Astrocyte of the hippocampus (primary cell): ENCODE data around the gene RASAL2.

Experiments
- DNase-seq: peaks from one replicate; pipeline ENCODE4 v3.0.0; 2011; ENCODE audit warnings: low read depth, low spot score

Gene RASAL2

DNA sequence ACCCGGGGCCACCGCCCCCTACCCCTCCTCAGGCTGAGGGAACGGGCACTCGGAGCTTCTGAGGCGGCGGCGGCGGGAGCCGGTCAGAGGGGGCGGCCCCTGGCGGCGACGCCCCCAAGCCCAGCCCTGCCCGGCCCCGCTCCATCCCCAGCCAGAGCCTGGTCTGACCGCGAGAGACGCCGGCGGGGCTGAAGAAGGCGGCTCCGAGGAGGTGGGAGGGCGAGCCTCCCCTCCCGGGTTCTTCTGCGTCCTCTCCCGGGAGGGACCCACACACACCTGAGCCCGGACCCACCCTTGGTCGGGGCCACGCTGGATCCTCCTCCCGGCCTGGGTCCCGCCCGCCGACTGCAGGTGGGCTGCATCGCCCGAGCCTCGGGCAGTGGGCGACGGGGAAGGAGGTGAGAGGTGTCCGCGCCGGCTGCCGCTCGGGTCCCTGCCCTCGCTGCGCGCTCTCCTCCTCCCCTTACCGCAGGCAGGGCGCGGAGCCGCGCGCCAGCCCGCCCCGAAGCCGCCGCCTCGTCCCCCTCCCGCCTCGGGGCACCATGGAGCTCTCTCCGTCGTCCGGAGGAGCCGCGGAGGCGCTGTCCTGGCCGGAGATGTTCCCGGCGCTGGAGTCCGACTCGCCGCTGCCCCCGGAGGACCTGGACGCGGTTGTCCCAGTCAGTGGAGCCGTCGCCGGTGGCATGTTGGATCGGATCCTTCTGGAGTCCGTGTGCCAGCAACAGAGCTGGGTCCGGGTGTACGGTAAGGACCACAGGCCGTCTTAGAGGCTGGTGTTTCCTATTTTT is at the start of gene RASAL2:
TSS of gene RASAL2 (plus strand) at position 154 of the 788 bp plus-strand sequence. CDS start at position 543, 389 bp downstream.
- DNase-seq, result peak; percentile 90

DNA sequence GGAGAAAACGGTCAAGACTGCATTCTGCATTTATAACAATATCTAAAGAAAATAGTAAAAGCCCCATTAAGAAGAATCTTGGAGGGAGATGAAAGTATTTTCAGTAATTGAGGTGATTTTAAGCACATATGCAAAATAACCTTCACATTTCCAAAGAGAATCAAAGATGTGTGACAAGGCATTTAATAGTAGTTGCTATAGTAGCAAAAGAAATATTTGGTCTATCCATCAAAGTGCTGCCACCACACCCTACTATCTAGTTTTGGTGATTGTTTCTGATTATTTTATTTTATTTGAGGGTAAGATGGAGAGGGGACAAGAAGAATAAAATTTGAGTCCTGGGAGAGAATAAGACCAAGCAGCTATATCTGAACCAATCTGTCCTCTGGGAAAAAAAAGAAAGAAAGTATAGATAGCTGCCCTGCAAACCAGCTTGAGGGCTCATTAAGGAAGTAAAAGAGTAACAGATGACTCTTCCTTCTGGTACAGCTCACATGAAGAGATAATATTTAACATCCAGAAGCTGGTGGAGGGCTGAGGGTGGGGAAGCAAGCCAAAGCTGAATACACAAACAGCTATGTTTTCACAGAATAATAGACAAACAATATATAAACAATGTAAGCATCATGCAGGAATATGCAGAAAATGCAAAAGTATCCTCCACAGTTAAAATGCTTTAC is 47.2 kb upstream of the RASAL2 start:
- no peak for DNase-seq

DNA sequence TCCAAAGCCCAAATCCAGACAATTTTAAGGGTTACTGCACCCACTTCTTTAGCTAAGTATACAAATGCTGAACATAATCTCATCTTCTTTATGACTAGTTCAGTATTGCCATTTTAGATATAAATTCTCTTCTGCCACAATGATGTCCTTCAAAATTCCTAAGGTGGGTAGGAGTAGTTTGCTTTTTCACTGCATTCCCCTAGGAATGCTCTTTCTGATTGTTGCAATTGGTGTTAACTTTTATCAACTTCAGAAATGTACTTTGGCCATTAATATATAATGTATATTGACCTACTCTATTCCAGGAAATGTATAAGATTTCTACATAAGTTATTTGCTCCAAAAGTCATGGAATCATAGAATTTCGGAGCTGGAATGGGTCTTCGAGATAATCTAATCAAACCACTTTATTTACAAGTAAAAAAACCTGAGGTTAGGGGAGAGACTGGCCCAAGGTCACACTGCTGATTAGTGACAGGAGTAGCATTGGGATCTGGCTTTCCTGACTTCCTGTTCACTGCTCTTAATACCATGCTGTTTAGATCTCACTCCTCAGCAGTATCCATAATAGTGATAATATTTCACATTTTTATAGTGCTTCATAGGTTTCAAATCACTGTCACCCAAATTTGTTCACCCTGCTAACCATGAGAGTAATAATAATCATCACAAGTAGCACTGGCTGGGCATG is 46.4 kb upstream of the RASAL2 start:
- no peak for DNase-seq

DNA sequence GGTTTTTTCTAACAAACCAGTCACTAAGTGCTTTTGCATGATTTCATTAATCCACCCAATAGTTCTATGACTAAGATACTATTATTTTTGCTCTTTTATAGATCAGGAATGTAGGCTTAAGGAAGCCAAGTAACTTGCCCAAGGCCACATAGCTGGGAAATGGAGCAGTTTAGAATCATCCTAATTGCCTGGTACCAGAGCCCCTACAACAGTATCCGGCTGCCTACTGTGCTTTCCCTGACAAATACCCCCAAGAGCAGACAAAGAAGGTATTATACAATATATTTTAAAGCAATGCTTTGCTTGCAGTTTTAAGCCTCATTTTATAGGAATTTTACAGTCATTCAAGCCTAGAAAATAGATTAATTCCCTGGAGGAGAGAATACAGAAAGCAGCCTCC is 45.5 kb upstream of the RASAL2 start:
- no peak for DNase-seq

DNA sequence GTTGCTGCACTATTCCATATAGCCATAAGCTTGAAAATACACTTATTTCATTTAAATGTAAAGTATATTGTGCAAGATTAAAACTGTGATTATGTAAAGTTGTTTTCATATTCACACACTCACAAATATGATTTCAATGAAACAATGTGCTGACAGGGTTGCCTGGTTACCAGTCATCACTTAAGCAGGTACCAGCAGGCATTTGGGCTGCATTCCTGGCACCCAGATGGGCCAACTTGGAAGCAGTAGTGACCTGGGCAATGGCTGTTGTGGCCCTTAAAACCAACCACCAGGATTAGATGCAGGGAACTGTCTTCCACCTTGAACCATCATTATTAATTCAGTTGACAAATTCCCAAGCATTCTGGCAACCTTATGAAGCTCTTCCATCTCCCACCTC is 45.0 kb upstream of the RASAL2 start:
- no peak for DNase-seq

DNA sequence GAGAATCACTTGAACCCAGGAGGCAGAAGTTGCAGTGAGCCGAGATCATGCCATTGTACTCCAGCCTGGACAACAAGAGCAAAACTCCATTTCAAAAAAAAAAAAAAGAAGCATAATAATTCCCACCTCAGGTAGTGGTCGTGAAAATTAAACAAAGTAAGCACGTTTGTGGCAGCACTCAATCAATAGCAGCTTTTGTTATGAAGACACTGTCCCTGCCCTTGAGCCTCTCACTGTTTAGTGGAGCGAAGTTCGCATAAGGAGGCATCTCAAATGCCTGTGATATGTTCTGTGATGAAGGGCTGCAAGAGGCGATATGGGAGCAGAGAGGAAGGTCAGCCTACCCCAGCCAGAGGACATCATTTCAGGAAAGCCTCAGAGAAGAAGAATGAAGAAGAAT is 43.8 kb upstream of the RASAL2 start:
- no peak for DNase-seq

DNA sequence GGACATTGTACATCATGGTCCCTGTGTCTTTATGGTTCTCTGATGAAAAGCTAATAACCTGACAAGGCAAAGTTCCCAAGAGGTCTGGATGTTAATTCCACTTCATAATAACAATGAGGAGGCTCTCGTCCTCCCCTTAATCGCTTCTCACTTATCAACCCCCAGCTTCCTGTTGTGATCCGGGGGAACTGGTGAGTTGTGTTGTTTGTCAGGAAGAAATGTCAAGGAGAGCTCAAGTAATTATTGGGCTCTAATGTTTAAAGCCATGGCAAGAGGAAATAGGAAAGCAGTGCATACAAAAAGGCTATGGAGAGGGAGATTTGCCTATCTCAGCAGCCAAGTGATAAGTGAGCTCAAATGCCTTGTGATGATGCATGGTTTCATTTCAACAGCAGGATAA is 42.8 kb upstream of the RASAL2 start:
- no peak for DNase-seq

DNA sequence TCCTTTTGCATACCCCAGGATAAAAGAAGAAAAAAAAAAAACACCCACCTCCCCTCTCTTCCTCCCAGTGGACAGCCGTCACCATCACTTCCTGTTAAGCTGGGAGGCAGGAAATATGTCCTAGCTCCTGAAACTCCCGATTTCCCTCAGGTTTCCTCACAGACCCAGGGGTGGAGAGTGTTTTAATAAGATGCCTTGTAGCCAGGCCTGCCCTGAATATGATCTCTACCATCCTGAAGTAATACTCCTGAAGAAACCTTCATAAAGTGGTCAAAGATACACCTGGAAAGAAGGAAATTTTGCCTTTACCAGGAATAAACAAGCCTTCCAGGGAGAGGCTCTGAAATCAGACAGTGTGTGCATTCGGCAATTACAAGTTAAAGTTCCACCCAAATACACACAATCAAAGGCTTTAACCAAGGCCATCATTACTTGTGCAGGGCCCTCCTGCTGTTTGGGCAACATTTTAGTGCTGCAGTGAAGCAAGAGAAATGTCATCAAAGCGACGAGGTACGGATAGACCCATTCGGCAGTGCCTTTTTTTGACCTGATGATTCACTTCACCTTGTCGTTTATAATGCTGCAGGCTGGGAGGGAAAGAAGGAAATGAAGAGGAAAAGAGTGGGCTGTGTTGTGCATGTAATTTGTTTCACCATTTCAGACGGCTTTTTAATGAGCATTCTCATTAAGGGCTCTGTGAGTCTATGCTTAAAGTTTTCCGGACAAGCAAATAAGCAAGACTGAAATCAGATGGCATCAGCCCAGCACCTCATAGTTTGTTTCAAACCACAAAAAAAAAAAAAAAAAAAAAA is 41.0 kb upstream of the RASAL2 start:
- DNase-seq, result peak; percentile 74

DNA sequence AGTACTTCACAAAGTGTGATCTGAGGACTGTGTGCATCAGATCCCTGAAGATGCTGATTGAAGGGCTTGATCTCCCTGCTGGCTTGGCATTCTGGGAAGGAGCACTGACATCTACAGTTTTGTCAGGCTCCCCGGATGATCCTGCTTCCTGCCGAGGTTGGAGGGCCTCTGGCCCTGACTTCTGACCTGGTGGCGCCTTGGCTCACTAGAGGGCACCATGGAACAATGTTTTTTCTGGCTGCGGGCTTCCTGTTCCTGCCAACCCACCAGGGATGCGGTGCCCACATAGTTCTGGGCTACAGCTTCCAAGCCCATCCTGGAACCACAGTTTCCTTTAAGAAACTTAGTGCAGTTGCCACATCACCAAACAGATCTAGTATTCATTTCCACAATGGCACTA is 38.8 kb upstream of the RASAL2 start:
- peak; percentile 38 for DNase-seq

DNA sequence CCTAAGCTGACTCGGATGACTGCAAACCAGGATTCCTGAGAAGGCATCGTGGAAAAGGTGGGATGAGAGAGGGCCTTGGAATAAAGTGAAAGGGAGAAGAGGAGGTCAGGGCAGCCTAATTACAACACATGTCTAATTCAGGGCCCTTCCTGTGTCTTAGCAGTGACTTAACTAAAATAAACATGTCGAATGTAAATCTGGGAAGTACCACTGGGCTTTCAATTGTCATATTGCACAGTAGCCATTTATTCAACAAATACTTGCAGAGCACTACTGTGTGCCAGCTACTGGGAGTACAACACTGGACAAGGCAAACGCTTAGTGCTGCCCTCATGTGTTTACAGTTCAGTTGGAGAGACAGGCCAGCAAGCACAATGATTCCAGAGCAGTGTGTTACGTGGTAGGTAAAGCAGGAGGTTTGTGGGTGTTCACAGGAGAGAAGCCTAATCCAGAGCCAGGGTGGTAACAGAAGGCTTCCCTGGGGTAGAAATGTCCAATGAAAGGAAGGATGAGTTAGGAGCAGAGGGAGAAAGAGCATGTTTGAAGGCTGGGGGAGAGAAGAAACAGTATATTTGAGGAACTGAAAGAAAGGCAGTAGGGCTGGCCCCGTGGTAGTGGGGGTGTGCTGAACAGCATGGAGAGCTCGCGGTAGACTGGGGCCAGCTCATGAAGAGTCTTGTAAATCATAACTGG is 38.0 kb upstream of the RASAL2 start:
- DNase-seq, result no peak

DNA sequence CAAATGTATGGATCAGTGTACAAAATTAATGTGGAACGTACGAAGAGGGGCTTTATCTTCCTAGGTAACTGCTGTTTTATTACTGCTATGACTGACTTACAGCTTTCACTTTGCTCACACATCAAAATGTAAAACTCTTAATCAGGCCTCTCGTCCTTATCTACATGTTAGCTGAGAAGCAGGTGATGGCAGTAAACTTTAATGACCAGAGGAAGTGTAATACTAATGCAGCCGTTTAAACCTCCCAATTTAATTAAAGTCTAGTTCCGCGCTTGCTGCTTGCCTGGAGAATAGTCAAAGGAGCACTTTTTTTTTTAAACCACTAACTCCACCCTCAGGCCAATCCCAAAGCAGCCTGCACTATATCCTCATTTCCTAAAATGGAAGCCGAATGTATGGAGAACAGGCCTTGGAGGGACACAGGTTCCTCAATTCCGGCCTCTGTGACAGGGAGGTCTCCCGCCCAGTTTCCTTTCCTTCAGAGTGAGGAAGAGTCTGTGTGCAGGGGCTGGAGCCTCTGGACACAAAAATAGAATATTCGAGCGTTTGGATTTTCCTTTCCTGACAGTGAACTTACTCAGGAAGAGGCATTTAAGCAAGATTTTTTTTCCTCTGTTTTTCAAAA is 36.7 kb upstream of the RASAL2 start:
- no peak for DNase-seq

DNA sequence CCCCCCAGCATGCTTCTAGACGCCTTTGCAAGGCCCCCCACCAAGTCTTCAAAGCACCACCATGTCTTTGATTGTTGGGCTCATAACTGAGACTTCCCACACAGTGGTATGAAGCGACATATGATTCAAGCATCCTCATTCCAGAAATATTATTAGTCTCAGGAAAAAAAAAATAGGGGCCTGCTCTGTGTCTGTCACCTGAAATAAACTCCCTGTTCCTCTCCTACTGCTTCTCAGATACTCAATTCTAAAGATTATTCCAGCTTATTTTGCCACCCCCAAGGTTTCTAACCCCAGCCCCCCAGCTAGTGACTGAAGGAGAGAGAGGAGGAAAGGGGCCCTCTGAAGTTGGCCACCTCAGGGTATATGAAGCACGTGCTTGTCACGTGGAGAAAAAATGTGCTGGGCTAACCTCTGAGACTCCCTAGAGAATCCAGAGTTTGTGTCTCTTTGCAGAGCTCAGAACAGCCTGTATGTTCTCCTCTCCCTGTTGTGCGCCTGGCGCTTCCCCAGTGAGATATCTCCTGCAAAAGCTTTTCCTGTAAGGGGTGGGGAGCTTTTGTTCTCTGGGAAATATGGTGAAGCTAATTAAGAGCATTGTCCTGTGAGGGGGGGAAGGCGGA is 35.9 kb upstream of the RASAL2 start:
- DNase-seq, result peak; percentile 45

DNA sequence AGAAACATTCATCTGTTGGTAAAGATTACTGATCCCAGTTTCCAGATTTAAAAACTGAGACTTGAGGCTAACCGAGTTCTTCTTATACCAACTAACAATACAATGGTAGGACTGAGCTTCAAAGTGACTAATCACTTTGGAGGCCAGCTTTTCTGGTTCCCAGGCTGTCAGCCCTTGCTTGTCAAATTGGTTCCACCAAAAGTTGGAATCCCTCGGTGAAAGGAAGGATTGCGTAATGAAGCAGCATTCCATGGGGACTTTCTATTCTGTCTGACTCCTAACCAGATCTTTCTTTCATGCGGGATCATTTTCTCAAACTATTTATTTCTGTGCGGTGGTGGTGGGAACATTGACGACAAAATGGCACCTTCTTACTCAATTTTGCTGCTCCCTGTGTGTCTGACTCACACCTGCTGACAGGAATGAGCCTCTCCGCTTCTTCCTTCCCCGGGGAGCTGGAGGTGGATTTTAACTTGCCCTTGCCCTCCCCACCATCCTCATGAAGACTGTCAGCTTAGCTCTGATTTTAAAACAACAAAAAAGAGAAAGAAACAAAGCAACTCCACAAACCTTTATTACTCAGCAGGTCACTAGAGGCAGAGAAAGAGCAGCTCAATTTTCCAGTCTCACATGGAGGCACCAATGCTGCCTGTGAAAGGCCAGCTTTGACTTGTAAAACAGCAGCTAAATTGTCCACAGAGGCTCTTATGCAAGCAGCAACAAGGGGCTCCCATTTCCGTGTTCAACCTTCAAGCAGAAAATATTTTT is 32.9 kb upstream of the RASAL2 start:
- peak; percentile 91 for DNase-seq

DNA sequence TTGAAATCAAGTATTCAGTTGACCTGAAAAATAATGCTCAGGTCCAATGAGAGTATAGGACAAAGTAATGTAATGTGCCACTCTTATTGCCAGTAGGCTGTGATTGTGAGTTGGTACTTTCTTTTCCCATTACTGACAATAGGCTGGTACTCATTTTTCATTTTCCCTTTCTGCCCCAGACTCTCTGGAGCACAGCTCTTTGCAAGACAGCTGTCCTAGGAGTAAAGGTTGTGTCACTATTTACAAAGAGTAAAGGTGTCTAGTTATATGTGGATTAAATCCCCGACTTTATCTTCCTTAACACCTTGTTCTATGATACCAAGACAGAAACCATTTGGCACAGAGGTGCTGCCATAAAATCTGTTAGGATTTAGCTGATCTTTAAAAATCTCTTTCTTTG is 32.3 kb upstream of the RASAL2 start:
- DNase-seq, result no peak

DNA sequence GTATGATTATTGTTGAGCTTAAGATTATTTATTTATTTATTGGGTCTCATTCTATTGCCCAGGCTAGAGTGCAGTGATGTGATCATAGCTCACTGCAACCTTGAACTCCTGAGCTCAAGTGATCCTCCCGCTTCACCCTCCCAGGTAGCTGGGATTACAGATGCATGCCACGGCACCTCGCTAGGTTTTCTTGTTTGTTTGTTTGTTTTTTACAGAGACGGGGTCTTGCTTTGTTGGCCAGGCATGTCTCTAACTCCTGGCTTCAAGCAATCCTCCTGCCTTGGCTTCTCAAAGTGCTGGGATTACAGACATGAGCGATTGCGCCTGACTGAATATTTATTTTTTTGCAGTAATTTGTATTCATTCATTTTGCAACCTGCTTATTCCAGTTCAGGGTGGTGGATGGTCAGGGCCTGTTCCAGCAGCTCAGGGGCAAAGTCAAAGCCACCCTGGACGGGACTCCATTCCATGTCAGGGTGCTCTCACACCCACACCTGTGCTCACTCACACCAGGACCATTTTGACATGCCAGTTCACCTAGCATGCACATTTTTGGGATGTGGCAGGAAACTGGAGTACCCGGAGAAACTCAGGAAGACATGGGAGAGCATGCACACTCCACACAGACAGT is 29.6 kb upstream of the RASAL2 start:
- DNase-seq, result no peak

DNA sequence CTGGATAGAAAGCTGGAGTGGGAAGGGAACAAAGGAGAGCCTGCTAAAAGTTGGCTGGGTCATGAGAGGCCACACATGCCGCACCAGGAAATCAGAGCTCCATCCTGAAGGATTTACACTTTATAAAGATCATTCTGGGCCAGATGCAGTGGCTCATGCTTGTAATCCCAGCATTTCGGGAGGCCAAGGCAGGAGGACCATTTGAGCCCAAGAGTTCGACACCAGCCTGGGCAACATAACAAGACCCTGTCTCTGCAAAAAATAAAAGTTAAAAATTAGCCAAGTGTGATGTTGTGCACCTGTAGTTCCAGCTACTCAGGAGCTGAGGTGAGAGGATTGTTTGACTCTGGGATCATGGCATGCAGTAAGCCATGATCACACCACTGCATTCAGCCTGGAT is 28.7 kb upstream of the RASAL2 start:
- no peak for DNase-seq

DNA sequence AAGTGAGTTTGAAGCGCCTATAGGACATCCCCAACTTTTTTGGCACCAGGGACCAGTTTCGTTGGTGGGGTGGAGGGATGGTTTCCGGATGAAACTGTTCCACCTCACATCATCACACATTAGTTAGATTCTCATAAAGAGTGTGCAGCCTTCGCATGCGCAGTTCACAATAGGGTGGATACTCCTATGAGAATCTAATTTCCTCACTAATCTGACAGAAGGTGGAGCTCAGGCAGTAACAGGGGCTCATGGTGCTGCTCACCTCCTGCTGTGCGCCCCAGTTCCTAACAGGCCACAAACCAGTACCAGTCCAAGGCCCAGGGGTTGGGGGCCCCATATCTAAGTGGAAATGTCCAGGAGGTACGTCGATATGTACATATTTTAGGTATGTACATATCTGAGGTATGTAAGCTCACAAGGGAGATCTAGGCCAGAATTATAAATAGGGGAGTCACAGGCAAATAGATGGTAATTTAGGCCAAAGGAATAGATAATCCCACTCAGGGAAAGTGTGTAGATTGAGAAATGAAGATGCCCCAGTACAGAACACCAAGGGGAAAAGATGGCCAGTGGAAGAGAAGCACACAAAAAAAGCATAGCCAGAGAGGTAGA is 27.5 kb upstream of the RASAL2 start:
- no peak for DNase-seq

DNA sequence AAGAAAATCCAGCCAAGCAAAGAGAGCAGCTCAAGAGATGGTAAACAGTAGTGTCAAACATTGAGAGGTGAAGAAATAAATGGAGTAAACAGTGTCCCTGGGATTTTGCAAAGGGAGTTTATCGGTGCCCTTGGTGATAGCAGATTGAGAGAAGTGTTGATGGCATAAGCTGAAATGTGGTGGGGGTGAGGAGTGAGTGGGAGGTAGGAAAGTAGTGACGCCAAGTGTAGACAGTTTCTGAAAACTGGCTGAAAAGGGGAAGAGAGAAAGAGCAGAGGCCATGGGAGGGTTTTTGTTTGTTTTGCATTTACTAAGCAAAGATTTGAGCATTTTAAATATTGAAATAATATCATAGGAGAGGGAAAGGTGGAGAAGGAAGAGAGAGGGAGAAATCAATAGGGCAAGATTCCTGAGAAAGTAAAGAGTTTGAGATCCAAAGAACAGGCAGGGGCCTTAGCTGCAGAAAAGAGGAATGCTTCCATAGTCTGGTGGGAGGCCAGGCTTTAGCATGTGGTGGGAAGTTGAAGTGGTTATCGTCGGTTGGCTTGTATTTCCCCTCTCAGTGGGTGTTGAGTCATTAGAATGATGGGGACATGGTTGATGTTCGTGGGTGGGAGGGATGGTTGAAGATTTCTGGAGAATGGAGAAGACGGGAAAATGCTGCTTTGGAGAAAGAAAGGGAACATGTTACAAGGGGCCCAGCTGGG is 26.8 kb upstream of the RASAL2 start:
- no peak for DNase-seq
